Neural progenitor cell (in vitro differentiated cells): Measurements from ENCODE around the gene CLDN1.

Experiments used
- CTCF ChIP-seq: fragments of 200-600 bp; sonication (generic); IDR thresholded peaks from 2 replicates; pipeline ENCODE4 v1.5.1; 2017; ENCODE audit warnings: antibody characterized with exemption, mild to moderate bottlenecking
- EZH2 ChIP-seq: fragments of 200-600 bp; sonication (generic); IDR thresholded peaks from 2 replicates; pipeline ENCODE4 v1.6.1; 2017; ENCODE audit warnings: antibody characterized with exemption, mild to moderate bottlenecking, moderate library complexity
- EZH2phosphoT487 ChIP-seq: fragments of 200-600 bp; sonication (generic); IDR thresholded peaks from 2 replicates; pipeline ENCODE4 v1.6.1; 2017; ENCODE audit warnings: antibody characterized with exemption

- TF ChIP-seq CTCF (no peak), EZH2phosphoT487 (no peak), EZH2 (no peak)
Measured at GRCh38 chr3:190360228-190360627, 38.0 kb upstream of the CLDN1 start.
